Right ventricle myocardium inferior (tissue), 1 donor: ENCODE measurements around the gene THOP1. TPM values are rescaled to one million over a fixed set of nuclear protein-coding genes. Genes with fewer than 3 reads are reported as not detected.
"Not testable (repeated sequence)": the region's sequence is repeated elsewhere in the genome, so short reads cannot be mapped to it uniquely, and the experiment has no call there.

ENCODE experiments used
- ATAC-seq: fragments of 200-7000 bp; cut with Tn5 transposase; one replicate; pipeline ENCODE4 v1.9.1; 2020; ENCODE audit warnings: mild to moderate bottlenecking, moderate library complexity
- DNase-seq: peaks from one replicate; pipeline ENCODE4 v3.0.0; 2021; ENCODE audit errors: missing footprints
- intact Hi-C: fragments of 100-400 bp; cut with DNase I; formaldehyde crosslinking; loops from one replicate; pipeline ENCODE4 v1.11.0; 2022
- total RNA-seq: library from RNA; stranded (reverse); fragmentation: NEBNext Ultra II Directional; extraction: Animal tissue kit (Norgen Biotek cat#: 25700); gene quantifications from one replicate; pipeline ENCODE4 v1.2.1, GENCODE V29; 2021
- donor health status: DM: no; HTN: yes; CAD: no; lungs with severe emphysema.

The THOP1 gene
- total RNA-seq, 1 donor from 2014 or later = 54.8 TPM

GRCh38 chr19:2810141-2811091, 25.1 kb downstream of the THOP1 start:
- ATAC-seq (no peak), DNase-seq (no peak)
- intact Hi-C loops = no loop called here

- no peak for DNase-seq
- no peak for ATAC-seq
- intact Hi-C loops = no loop called here
These were observed 26.0 kb downstream of the THOP1 start for GRCh38 chr19:2811221-2811722.

GRCh38 chr19:2811735-2812413, 26.6 kb downstream of the THOP1 start:
- DNase-seq = no peak
- intact Hi-C loops = no loop called here

GRCh38 chr19:2812414-2813234, 27.3 kb downstream of the THOP1 start:
- ATAC-seq = no peak
- intact Hi-C loops = no loop called here
- DNase-seq = no peak

More at GRCh38 chr19:2811735-2812413, 26.6 kb downstream of the THOP1 start:
- no peak for ATAC-seq

- ATAC-seq (no peak), DNase-seq (no peak)
These were observed 28.2 kb downstream of the THOP1 start for GRCh38 chr19:2813235-2814160.

GRCh38 chr19:2814426-2814825, 29.1 kb downstream of the THOP1 start:
- DNase-seq (no peak), ATAC-seq (no peak)
- intact Hi-C loops = no loop called here

More at GRCh38 chr19:2813235-2814160, 28.2 kb downstream of the THOP1 start:
- intact Hi-C loops = no loop called here

- intact Hi-C loops = no loop called here
- no peak for ATAC-seq
- DNase-seq = no peak
These were observed 29.9 kb downstream of the THOP1 start for GRCh38 chr19:2815191-2815614.

- ATAC-seq (no peak), DNase-seq (no peak)
- intact Hi-C loops = no loop called here
These were observed 30.6 kb downstream of the THOP1 start for GRCh38 chr19:2815923-2816322.

GRCh38 chr19:2816641-2817040, 31.3 kb downstream of the THOP1 start:
- no peak for DNase-seq
- intact Hi-C loops = no loop called here
- ATAC-seq = no peak

GRCh38 chr19:2817237-2817829, 32.0 kb downstream of the THOP1 start:
- ATAC-seq, DNase-seq, intact Hi-C loops: not testable (repeated sequence)

- ATAC-seq (peak; percentile 98), DNase-seq (peak; percentile 99)
- intact Hi-C loops = no loop called here
These were observed 34.3 kb downstream of the THOP1 start, which contains the start of gene ZNF554 for GRCh38 chr19:2819540-2820111. TSS of gene ZNF554 (plus strand) at chr19:2819868. CDS start at chr19:2820072, 204 bp downstream.

GRCh38 chr19:2820112-2820702, 34.9 kb downstream of the THOP1 start:
- ATAC-seq = peak; percentile 1
- intact Hi-C loops = no loop called here
- no peak for DNase-seq

GRCh38 chr19:2822846-2823245, 37.5 kb downstream of the THOP1 start:
- no peak for ATAC-seq
- no peak for DNase-seq
- intact Hi-C loops = no loop called here

- DNase-seq (no peak), ATAC-seq (no peak)
- intact Hi-C loops = no loop called here
These were observed 38.3 kb downstream of the THOP1 start for GRCh38 chr19:2823646-2824045.

- intact Hi-C loops = no loop called here
- ATAC-seq = no peak
- DNase-seq = no peak
These were observed 38.8 kb downstream of the THOP1 start for GRCh38 chr19:2824129-2824528.

GRCh38 chr19:2827022-2827421, 41.7 kb downstream of the THOP1 start:
- intact Hi-C loops = no loop called here
- no peak for ATAC-seq
- DNase-seq = no peak
